T-helper 2 cell treated with Interferon-gamma antibody and Interleukin-4, amounts not matched to agents 5 μg/mL and 100 μg/mL, for 36 hours (primary cell): Measurements from ENCODE around the gene AGFG1.

Experiments used
- DNase-seq: peaks from one replicate; pipeline ENCODE4 v3.0.0; 2021; ENCODE audit warnings: low spot score
- H3K27ac Mint-ChIP-seq: one replicate; pipeline ENCODE4 v1.8.0; 2021; ENCODE audit warnings: mild to moderate bottlenecking, mixed read lengths
- H3K27me3 Mint-ChIP-seq: one replicate; pipeline ENCODE4 v1.8.0; 2021; ENCODE audit warnings: low read depth, mixed read lengths
- H3K36me3 Mint-ChIP-seq: one replicate; pipeline ENCODE4 v1.8.0; 2021; ENCODE audit warnings: low read depth, mixed read lengths
- H3K4me1 Mint-ChIP-seq: one replicate; pipeline ENCODE4 v1.8.0; 2021; ENCODE audit warnings: low read depth, mixed read lengths
- H3K4me3 Mint-ChIP-seq: one replicate; pipeline ENCODE4 v1.8.0; 2022; ENCODE audit warnings: mild to moderate bottlenecking, moderate library complexity, mixed read lengths
- H3K9me3 Mint-ChIP-seq: one replicate; pipeline ENCODE4 v1.8.0; 2021; ENCODE audit warnings: mixed read lengths

Gene AGFG1

GRCh38 chr2:227497158-227497557, 25.2 kb downstream of the AGFG1 start:
- H3K27me3 Mint-ChIP-seq, result no peaks in the 10 kb centered on the region
- H3K27ac Mint-ChIP-seq, result no peak overlapping the region
- H3K36me3 Mint-ChIP-seq, result peaks cover 15% of the 10 kb centered on the region
- DNase-seq, result no peak
- no peaks in the 10 kb centered on the region for H3K9me3 Mint-ChIP-seq
- H3K4me1 Mint-ChIP-seq, result peaks cover 7% of the 10 kb centered on the region
- H3K4me3 Mint-ChIP-seq, result no peak overlapping the region

GRCh38 chr2:227499627-227500300, 27.8 kb downstream of the AGFG1 start:
- Mint-ChIP-seq H3K27me3 (no peaks in the 10 kb centered on the region), H3K4me1 (peaks cover 9% of the 10 kb centered on the region), H3K9me3 (no peaks in the 10 kb centered on the region), H3K4me3 (no peak overlapping the region), H3K36me3 (peaks cover 17% of the 10 kb centered on the region), H3K27ac (no peak overlapping the region)
- DNase-seq, result no peak

GRCh38 chr2:227500301-227500630, 28.3 kb downstream of the AGFG1 start:
- Mint-ChIP-seq H3K27me3 (no peaks in the 10 kb centered on the region), H3K4me1 (peaks cover 12% of the 10 kb centered on the region), H3K9me3 (no peaks in the 10 kb centered on the region), H3K27ac (no peak overlapping the region), H3K36me3 (peaks cover 16% of the 10 kb centered on the region), H3K4me3 (no peak overlapping the region)
- no peak for DNase-seq

GRCh38 chr2:227503433-227504406, 31.8 kb downstream of the AGFG1 start:
- H3K27ac Mint-ChIP-seq, result no peak overlapping the region

GRCh38 chr2:227504700-227505099, 32.7 kb downstream of the AGFG1 start:
- Mint-ChIP-seq H3K27ac (no peak overlapping the region), H3K36me3 (peaks cover 18% of the 10 kb centered on the region)

More at GRCh38 chr2:227503433-227504406, 31.8 kb downstream of the AGFG1 start:
- no peaks in the 10 kb centered on the region for H3K9me3 Mint-ChIP-seq
- peaks cover 18% of the 10 kb centered on the region for H3K36me3 Mint-ChIP-seq
- peaks cover 29% of the 10 kb centered on the region for H3K4me1 Mint-ChIP-seq
- no peak for DNase-seq
- no peak overlapping the region for H3K4me3 Mint-ChIP-seq
- no peaks in the 10 kb centered on the region for H3K27me3 Mint-ChIP-seq

GRCh38 chr2:227506456-227506855, 34.5 kb downstream of the AGFG1 start:
- Mint-ChIP-seq H3K9me3 (no peaks in the 10 kb centered on the region), H3K4me1 (peaks cover 37% of the 10 kb centered on the region), H3K4me3 (no peak overlapping the region), H3K27ac (no peak overlapping the region), H3K27me3 (no peaks in the 10 kb centered on the region), H3K36me3 (peaks cover 16% of the 10 kb centered on the region)
- DNase-seq, result no peak

More at GRCh38 chr2:227504700-227505099, 32.7 kb downstream of the AGFG1 start:
- Mint-ChIP-seq H3K4me3 (no peak overlapping the region), H3K27me3 (no peaks in the 10 kb centered on the region), H3K4me1 (peaks cover 32% of the 10 kb centered on the region), H3K9me3 (no peaks in the 10 kb centered on the region)
- DNase-seq, result no peak

- H3K9me3 Mint-ChIP-seq, result no peaks in the 10 kb centered on the region
- peaks cover 39% of the 10 kb centered on the region for H3K4me1 Mint-ChIP-seq
- no peak overlapping the region for H3K4me3 Mint-ChIP-seq
- peaks cover 11% of the 10 kb centered on the region for H3K36me3 Mint-ChIP-seq
- no peaks in the 10 kb centered on the region for H3K27me3 Mint-ChIP-seq
- DNase-seq, result no peak
- H3K27ac Mint-ChIP-seq, result no peak overlapping the region
Measured at GRCh38 chr2:227507963-227508362, 36.0 kb downstream of the AGFG1 start.

- no peaks in the 10 kb centered on the region for H3K27me3 Mint-ChIP-seq
- peaks cover 6% of the 10 kb centered on the region for H3K36me3 Mint-ChIP-seq
- H3K4me3 Mint-ChIP-seq, result no peak overlapping the region
- H3K4me1 Mint-ChIP-seq, result peaks cover 39% of the 10 kb centered on the region
- no peaks in the 10 kb centered on the region for H3K9me3 Mint-ChIP-seq
- no peak overlapping the region for H3K27ac Mint-ChIP-seq
- DNase-seq, result no peak
Measured at GRCh38 chr2:227509076-227509475, 37.1 kb downstream of the AGFG1 start.

GRCh38 chr2:227509824-227510619, 38.1 kb downstream of the AGFG1 start:
- Mint-ChIP-seq H3K36me3 (peaks cover 6% of the 10 kb centered on the region), H3K9me3 (no peaks in the 10 kb centered on the region), H3K27me3 (no peaks in the 10 kb centered on the region), H3K4me3 (no peak overlapping the region), H3K27ac (no peak overlapping the region), H3K4me1 (peaks cover 34% of the 10 kb centered on the region)
- no peak for DNase-seq

- H3K27ac Mint-ChIP-seq, result no peak overlapping the region
- peaks cover 4% of the 10 kb centered on the region for H3K36me3 Mint-ChIP-seq
- no peak for DNase-seq
- H3K27me3 Mint-ChIP-seq, result no peaks in the 10 kb centered on the region
- no peaks in the 10 kb centered on the region for H3K9me3 Mint-ChIP-seq
- H3K4me1 Mint-ChIP-seq, result peaks cover 28% of the 10 kb centered on the region
- H3K4me3 Mint-ChIP-seq, result no peak overlapping the region
Measured at GRCh38 chr2:227510620-227510958, 38.6 kb downstream of the AGFG1 start.

GRCh38 chr2:227511239-227511930, 39.4 kb downstream of the AGFG1 start:
- no peak for DNase-seq
- no peaks in the 10 kb centered on the region for H3K27me3 Mint-ChIP-seq
- H3K4me1 Mint-ChIP-seq, result peaks cover 26% of the 10 kb centered on the region
- H3K9me3 Mint-ChIP-seq, result no peaks in the 10 kb centered on the region
- peaks cover 4% of the 10 kb centered on the region for H3K36me3 Mint-ChIP-seq
- H3K27ac Mint-ChIP-seq, result no peak overlapping the region
- H3K4me3 Mint-ChIP-seq, result no peak overlapping the region

- H3K27ac Mint-ChIP-seq, result no peak overlapping the region
- H3K36me3 Mint-ChIP-seq, result peaks cover 1% of the 10 kb centered on the region
- H3K9me3 Mint-ChIP-seq, result no peaks in the 10 kb centered on the region
- no peak overlapping the region for H3K4me3 Mint-ChIP-seq
- no peak for DNase-seq
- peaks cover 22% of the 10 kb centered on the region for H3K4me1 Mint-ChIP-seq
- H3K27me3 Mint-ChIP-seq, result no peaks in the 10 kb centered on the region
Measured at GRCh38 chr2:227511955-227512354, 40.0 kb downstream of the AGFG1 start.

- H3K36me3 Mint-ChIP-seq, result peaks cover 1% of the 10 kb centered on the region
- H3K27ac Mint-ChIP-seq, result no peak overlapping the region
- no peaks in the 10 kb centered on the region for H3K9me3 Mint-ChIP-seq
- peaks cover 20% of the 10 kb centered on the region for H3K4me1 Mint-ChIP-seq
- no peak overlapping the region for H3K4me3 Mint-ChIP-seq
- DNase-seq, result no peak
- no peaks in the 10 kb centered on the region for H3K27me3 Mint-ChIP-seq
Measured at GRCh38 chr2:227513113-227513512, 41.2 kb downstream of the AGFG1 start.
